Retinal pigment epithelial cell (primary cell): ENCODE results near the gene BLOC1S2.

Experiments used
- DNase-seq: peaks from one replicate; pipeline ENCODE4 v3.0.0-alpha.2; 2010; ENCODE audit warnings: low read depth
- H3K4me3 ChIP-seq: 2 replicates; pipeline ENCODE4 v1.5.1; 2011; ENCODE audit warnings: mild to moderate bottlenecking, low read length, control low read depth, moderate library complexity
- TF ChIP-seq, protein P1 (sequence below): conservative IDR thresholded peaks from 2 replicates; pipeline ENCODE4 v1.5.1; 2011; ENCODE audit warnings: low read depth, low read length, control low read depth, inconsistent platforms

The BLOC1S2 gene

DNA sequence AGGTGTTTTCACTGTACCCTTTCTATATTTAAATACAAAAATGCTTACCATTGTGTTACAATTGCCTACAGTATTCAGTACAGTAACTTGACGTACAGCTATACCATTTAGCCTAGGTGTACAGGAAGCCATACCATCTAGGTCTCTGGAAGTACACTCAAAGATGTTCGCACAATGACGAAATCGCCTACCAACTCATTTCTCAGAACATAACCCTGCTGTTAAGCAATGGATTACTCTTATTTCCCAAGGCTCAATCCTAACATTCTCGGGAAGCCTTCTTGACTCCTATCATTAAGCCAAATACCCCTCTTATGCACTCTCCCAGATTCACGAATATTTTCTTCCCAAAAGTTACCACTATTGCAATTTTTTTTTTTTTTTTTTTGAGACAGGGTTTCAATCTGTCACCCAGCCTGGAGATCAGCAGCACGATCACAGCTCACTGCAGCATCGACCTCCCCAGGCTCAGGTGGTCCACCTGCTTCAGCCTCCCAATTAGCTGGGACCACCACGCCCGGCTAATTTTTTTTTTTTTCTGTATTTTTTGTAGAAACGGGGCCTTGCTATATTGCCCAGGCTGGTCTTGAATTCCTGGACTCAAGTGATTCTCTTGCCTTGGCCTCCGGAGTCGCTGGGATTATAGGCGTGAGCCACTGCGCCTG is 20.5 kb downstream of the BLOC1S2 start:
- peak overlapping the region; percentile 75 for H3K4me3 ChIP-seq
- no peak for DNase-seq
- TF ChIP-seq, protein P1, sequence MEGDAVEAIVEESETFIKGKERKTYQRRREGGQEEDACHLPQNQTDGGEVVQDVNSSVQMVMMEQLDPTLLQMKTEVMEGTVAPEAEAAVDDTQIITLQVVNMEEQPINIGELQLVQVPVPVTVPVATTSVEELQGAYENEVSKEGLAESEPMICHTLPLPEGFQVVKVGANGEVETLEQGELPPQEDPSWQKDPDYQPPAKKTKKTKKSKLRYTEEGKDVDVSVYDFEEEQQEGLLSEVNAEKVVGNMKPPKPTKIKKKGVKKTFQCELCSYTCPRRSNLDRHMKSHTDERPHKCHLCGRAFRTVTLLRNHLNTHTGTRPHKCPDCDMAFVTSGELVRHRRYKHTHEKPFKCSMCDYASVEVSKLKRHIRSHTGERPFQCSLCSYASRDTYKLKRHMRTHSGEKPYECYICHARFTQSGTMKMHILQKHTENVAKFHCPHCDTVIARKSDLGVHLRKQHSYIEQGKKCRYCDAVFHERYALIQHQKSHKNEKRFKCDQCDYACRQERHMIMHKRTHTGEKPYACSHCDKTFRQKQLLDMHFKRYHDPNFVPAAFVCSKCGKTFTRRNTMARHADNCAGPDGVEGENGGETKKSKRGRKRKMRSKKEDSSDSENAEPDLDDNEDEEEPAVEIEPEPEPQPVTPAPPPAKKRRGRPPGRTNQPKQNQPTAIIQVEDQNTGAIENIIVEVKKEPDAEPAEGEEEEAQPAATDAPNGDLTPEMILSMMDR = no peak

DNA sequence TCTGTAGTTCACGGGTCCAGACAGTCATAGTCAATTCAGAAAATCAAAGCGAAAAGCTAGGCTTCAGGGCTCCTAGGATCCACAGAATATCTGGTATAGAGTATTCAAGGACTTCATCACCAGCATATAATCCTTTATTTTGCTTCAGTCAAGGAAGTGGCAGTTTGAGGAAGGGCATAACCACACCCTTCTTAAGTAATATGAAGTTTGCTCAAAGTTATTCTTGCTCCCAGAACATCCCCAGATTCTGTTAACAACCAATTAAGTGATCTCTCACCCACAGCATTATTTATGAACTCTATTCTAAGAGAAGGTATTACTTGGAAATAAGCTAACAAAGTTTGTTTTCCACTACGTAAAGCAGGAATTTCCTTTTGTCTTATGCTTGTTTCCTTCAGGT is 32.3 kb downstream of the BLOC1S2 start:
- no peak overlapping the region for H3K4me3 ChIP-seq
- TF ChIP-seq, protein P1 = no peak
- no peak for DNase-seq

DNA sequence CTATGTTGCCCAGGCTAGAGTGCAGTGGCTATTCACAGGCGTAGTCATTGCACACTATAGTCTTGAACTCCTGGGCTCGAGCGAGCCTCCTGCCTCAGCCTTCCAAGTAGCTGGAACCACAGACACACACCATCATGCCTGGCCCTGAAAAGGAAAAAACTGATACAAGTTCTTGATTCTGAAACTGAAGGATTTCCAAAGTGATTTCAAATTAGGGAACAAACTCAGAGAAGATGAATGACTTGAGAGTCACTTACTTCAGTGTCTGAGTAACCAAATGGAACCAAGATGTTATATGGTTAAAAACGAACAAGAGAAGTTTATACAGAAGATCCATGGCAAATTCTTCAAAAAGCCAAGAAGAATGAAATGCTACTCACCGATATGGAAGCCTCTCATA is 33.4 kb downstream of the BLOC1S2 start:
- DNase-seq = no peak
- H3K4me3 ChIP-seq = no peak overlapping the region
- TF ChIP-seq, protein P1 = no peak

DNA sequence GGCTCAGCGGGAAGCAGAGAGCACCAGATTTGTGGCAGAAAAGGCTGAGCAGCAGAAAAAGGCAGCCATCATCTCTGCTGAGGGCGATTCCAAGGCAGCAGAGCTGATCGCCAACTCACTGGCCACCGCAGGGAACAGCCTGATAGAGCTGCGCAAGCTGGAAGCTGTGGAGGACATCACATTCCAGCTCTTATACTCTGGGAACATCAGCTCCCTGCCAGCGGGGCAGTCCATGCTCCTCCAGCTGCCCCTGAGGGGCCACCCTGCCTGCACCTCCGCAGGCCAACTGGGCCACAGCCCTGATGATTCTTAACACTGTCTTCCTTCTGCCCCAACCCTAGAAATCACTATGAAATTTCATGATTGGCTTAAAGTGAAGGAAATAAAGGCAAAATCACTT is 37.7 kb downstream of the BLOC1S2 start:
- TF ChIP-seq, protein P1 = no peak
- no peak for DNase-seq
- H3K4me3 ChIP-seq = no peak overlapping the region

DNA sequence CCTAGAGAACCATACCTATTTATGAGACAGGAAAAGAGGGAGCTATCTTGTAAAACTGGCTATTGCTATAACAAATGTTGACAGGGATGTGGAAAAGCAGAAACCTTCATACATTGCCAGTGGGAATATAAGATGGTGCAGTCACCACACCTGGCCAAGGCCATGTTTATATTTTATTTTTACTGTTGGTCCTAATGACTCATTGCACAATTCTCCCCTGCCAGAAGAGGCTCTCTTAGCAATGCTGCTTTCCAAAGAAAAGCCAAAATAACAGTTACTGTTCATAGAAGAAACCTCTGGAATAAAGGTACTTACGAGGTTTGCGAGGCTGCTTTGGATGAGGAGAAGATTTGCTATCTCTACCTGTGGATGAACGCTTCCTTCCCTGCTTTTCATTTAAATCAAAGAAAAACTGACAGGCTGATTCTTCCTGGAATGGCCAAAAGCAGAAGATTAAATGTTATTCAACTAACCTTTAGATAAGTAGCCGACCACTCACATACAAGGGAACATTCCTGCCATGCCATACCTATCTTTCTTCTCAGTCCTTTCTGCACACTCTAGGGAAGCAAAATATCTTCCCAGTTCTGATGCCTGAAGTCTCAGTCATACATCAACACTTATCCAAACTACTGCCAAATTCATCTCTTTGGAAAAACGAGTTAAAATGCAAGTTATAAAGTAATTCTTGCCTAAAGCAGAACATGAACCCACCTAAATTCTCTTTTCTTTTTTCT is 40.8 kb downstream of the BLOC1S2 start:
- TF ChIP-seq, protein P1 = no peak
- no peak overlapping the region for H3K4me3 ChIP-seq
- no peak for DNase-seq

DNA sequence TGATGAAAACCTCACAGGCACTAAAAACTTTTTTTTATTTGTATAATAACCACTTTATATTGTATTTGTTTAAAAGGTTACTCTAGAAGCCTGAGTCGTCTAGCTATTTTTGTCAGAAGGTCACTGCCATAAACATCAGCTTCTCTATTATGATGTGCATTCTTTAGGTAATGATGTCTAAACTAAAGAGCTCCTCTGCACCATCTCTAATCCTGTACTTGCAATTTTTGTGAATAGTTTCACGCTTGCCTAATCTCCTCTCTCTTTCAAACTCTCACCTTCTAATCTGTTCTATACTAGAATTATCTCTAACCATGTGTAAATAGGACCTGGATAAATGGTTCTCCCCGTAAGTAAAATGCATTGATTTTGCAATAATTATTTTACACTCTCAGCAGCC is 46.6 kb downstream of the BLOC1S2 start:
- no peak for DNase-seq
- TF ChIP-seq, protein P1 = no peak
- H3K4me3 ChIP-seq = no peak overlapping the region

DNA sequence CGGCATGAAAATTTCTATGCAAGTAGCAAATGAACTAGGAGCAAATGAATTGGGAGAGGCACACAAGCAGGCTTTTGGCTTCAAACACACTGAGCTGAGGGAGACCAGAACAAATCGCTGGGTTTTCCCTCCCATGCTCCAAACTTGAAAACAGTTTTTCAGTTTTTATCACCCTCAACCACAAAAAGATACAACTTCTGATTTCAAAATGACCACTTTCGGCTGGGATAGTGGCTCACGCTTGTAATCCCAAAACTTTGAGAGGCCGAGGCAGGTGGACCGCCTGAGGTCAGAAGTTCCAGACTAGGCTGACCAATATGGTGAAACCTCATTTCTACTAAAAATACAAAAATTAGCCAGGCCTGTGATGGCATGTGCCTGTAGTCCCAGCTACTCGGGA is 48.1 kb downstream of the BLOC1S2 start:
- TF ChIP-seq, protein P1 = no peak
- no peak for DNase-seq
- no peak overlapping the region for H3K4me3 ChIP-seq
